Transverse colon (tissue), 4 donors: ENCODE measurements around the gene EZH1. TPM values are rescaled to one million over a fixed set of nuclear protein-coding genes. Genes with fewer than 3 reads are reported as not detected.

Experiments
- DNase-seq: peaks from one replicate; pipeline ENCODE4 v3.0.0-alpha.2; 2019
- H3K27ac ChIP-seq, 4 donors: fragments of 200-600 bp; sonication (generic); 2 replicates each; pipeline ENCODE4 v1.5.1; 2016 to 2018; ENCODE audit warnings: inconsistent platforms in 4 of 4
- H3K27me3 ChIP-seq: fragments of 200-600 bp; sonication (generic); 2 replicates; pipeline ENCODE4 v1.5.1; 2017; ENCODE audit warnings: inconsistent platforms
- H3K36me3 ChIP-seq, 4 donors: fragments of 200-600 bp; sonication (generic); 2 replicates each; pipeline ENCODE4 v1.5.1; 2017 to 2019; ENCODE audit warnings: inconsistent platforms in 4 of 4
- H3K4me1 ChIP-seq, 4 donors: fragments of 200-600 bp; sonication (generic); 2 replicates each; pipeline ENCODE4 v1.5.1; 2017 to 2020; ENCODE audit warnings: inconsistent platforms in 4 of 4
- H3K4me3 ChIP-seq, 4 donors: fragments of 200-600 bp; sonication (generic); 1 replicate in 1 of 4; 2 replicates in 3 of 4; pipeline versions ENCODE4 v1.5.1 to v1.6.1; 2017 to 2019; ENCODE audit warnings: inconsistent platforms in 4 of 4
- H3K9me3 ChIP-seq, 2 donors: fragments of 200-600 bp; sonication (generic); 2 replicates each; pipeline ENCODE4 v1.5.1; 2017 to 2019; ENCODE audit warnings: inconsistent platforms in 2 of 2
- CTCF ChIP-seq, 5 experiments: fragments of 200-600 bp in 3 of 5; fragments of 450-650 bp in 2 of 5; sonication (generic) in 3 of 5; IDR thresholded peaks; 1 replicate in 2 of 5; 2 replicates in 3 of 5; pipeline ENCODE4 v1.5.1; 2016 to 2017; ENCODE audit warnings: antibody characterized with exemption in 5 of 5, inconsistent platforms in 3 of 5, mild to moderate bottlenecking in 2 of 5, moderate library complexity in 1 of 5
- EP300 ChIP-seq: sonication (generic); formaldehyde crosslinking; IDR thresholded peaks from one replicate; pipeline ENCODE4 v1.6.1; 2017; ENCODE audit warnings: antibody characterized with exemption, low read depth
- POLR2A ChIP-seq: fragments of 450-650 bp; IDR thresholded peaks from one replicate; pipeline ENCODE4 v1.6.1; 2016; ENCODE audit warnings: antibody characterized with exemption, mild to moderate bottlenecking, moderate library complexity
- POLR2AphosphoS5 ChIP-seq, 3 donors: sonication (generic); formaldehyde crosslinking; IDR thresholded peaks; one replicate each; pipeline ENCODE4 v1.6.1; 2016; ENCODE audit warnings: antibody characterized with exemption in 3 of 3
- whole genome bisulfite sequencing, 2 donors: methylation state at CpG; one replicate each; pipeline ENCODE4 v1.1.5; 2018; ENCODE audit warnings: low coverage in 1 of 2; 5-methylcytosine and 5-hydroxymethylcytosine counted together
- in situ Hi-C, 4 donors: fragments of 200-750 bp; cut with MboI; loops; one replicate each; pipeline versions ENCODE4 v1.15.0 to v1.15.1; 2017; ENCODE audit warnings: low sequenced_read_pairs in 3 of 4, low pct_ligation_motif_present in 1 of 4, low pct_unique_long_range_greater_than_20kb in 1 of 4
- intact Hi-C: fragments of 100-400 bp; cut with DNase I; formaldehyde crosslinking; loops from one replicate; pipeline ENCODE4 v1.15.1; 2023; ENCODE audit warnings: low total_unique reads
- total RNA-seq, 4 donors: library from RNA; depleted of rRNA; stranded (reverse); fragments of >200 nt; gene quantifications; one replicate each; pipeline ENCODE4 v1.1.0, GENCODE V29; 2016

Gene EZH1
- total RNA-seq, 4 donors from 2014 or later, result 30.4 to 159 (median 43.4) TPM

DNA sequence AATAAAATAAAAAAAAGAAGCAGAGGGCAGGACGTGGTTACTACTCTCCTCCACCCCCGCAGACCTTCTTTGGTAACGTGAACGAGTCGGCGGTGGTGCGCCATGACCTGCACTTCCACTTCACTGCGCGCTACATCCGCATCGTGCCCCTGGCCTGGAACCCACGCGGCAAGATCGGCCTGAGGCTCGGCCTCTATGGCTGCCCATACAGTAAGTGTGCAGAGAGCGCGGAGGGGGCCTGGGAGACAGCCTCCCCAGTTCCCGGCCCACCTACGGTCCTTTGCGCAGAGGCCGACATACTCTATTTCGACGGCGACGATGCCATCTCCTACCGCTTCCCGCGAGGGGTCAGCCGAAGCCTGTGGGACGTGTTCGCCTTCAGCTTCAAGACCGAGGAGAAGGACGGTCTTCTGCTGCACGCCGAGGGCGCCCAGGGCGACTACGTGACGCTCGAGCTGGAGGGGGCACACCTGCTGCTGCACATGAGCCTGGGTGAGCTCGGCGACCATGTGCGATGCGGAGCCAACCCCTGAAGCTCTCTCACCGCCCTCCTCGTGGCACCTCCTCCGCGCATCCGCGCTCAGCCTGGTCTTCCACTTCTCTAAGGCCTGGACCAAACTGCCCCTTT lies 59.8 kb downstream of the EZH1 start:
- Histone ChIP-seq H3K4me3 (no peak overlapping the region), H3K36me3 (no peaks in the 10 kb centered on the region), H3K4me1 (peaks cover 15 to 51% (median 38%) of the 10 kb centered on the region in 4 donors), H3K27ac (peak overlapping the region in 2 of 4 donors; percentile 95 to 98), H3K27me3 (peaks cover 43% of the 10 kb centered on the region), H3K9me3 (no peaks in the 10 kb centered on the region)
- 56 to 83% methylated on average over 5 to 50 of the region's 50 CpGs for WGBS, 2 donors
- in situ Hi-C loops, result loop anchor here (10.0 to 25.0 kb wide), 2 partner anchors 80 to 98 kb away; partner anchors contain the start of genes PSMC3IP (in 3 of the 4), RETREG3 (in 1 of the 4) and TUBG1 (in 1 of the 4)
- TF ChIP-seq POLR2AphosphoS5 (IDR thresholded peaks at IDR 0.05) (no peak), POLR2A (no peak), EP300 (no peak), CTCF (IDR thresholded peaks at IDR 0.05) (no peak)
- intact Hi-C loops, result loop anchor here (2.0 to 10.0 kb wide), 2 partner anchors 80 to 106 kb away; partner anchors contain the start of genes RETREG3 and TUBG1
- DNase-seq, result no peak

DNA sequence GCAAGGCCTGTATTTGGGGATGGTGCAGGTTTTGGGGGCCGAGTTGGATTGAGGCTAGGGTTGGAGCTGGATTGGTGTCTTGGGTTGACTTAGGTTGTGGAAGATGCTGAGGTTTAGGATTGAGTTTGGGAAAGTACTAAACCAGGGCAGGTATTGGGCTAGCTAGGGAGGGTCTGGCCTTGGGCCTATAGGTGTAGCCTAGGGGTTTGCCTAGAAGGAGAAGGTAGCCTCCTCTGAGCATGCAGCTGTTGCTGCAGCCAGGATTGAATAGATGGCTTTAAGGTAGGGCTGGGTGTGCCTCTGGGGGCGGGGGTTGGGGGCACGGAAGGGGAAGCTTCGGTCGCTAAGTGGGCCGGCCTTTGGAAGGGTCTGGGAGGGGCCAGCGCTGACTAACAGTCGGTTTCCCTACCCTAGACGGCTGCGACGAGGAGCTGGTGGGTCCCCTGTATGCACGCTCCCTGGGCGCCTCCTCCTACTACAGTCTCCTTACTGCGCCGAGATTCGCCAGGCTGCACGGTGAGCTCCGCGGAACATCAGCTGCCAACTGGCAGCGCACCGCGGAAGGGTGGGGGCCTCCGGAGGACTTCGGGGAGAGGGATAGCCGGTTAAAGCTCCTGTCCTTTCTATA lies 61.3 kb downstream of the EZH1 start:
- Histone ChIP-seq H3K27me3 (peaks cover 43% of the 10 kb centered on the region), H3K36me3 (no peaks in the 10 kb centered on the region), H3K4me1 (peaks cover 28 to 66% (median 53%) of the 10 kb centered on the region in 4 donors), H3K9me3 (no peaks in the 10 kb centered on the region), H3K27ac (peak overlapping the region; percentile 77 to 98 (median 90)), H3K4me3 (peak overlapping the region in 3 of 4 donors; percentile 4 to 56 (median 45))
- DNase-seq, result peak; percentile 58
- WGBS, 2 donors, result 43% methylated on average over 21 of the region's 25 CpGs; no CpG with 5 or more reads in 1 of the 2 donors
- no peak for TF ChIP-seq EP300
- no peak for TF ChIP-seq CTCF (IDR thresholded peaks at IDR 0.05)
- TF ChIP-seq POLR2AphosphoS5 (IDR thresholded peaks at IDR 0.05), result no peak
- TF ChIP-seq POLR2A, result no peak
- in situ Hi-C loops, result loop anchor here (10.0 to 25.0 kb wide), 2 partner anchors 79 to 96 kb away; partner anchors contain the start of genes PSMC3IP (in 3 of the 4), RETREG3 (in 1 of the 4) and TUBG1 (in 1 of the 4)
- intact Hi-C loops, result loop anchor here (2.0 to 10.0 kb wide), 2 partner anchors 79 to 105 kb away; partner anchors contain the start of genes RETREG3 and TUBG1

DNA sequence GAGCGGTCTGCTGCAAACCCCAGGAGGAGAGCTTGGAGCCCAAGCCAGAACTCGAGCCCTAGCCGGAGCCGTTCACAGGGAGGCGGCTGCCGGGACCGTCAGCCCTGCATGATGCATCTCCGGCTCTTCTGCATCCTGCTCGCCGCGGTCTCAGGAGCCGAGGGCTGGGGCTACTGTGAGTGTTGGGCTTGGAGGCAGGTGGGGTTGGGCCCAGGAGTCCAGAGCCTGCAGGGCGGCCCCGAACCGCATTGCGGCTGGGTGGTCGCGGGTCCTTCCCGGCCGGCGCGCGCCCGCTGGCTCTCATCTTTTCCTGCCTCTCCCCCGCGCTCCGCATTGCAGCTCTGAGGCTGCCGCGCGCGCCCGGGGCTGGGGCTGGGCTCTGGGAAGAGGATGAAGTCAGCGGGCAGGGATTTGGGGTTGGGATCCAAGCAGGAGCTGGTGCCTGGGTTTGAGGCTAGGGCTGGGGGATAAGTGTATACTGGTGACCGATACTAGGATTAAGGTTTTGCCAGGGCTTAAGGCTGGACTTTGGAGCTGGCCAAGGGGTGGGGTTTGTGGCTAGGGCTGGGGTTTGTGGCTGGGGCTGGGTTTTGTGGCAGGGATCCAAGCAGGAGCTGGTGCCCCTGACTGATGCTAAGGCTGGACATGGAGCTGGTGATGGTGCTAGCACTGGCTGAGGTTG lies 62.0 kb downstream of the EZH1 start:
- intact Hi-C loops, result loop anchor here (10.0 kb wide), 1 partner anchor 78 kb away; the partner anchor contains the start of genes RETREG3 and TUBG1
- H3K9me3 ChIP-seq, result no peaks in the 10 kb centered on the region
- WGBS, 2 donors, result 0% methylated on average over 6 to 28 of the region's 34 CpGs
- TF ChIP-seq EP300 (no peak), POLR2AphosphoS5 (IDR thresholded peaks at IDR 0.05) (peak in 1 of 3 donors; percentile 9)
- H3K4me3 ChIP-seq, result peak overlapping the region; percentile 21 to 56 (median 46)
- no peaks in the 10 kb centered on the region for H3K36me3 ChIP-seq
- peaks cover 43% of the 10 kb centered on the region for H3K27me3 ChIP-seq
- in situ Hi-C loops, result loop anchor here (10.0 to 25.0 kb wide), 2 partner anchors 78 to 96 kb away; partner anchors contain the start of genes PSMC3IP (in 3 of the 4), RETREG3 (in 1 of the 4) and TUBG1 (in 1 of the 4)
- peaks cover 29 to 69% (median 56%) of the 10 kb centered on the region in 4 donors for H3K4me1 ChIP-seq
- peak overlapping the region; percentile 77 to 98 (median 90) for H3K27ac ChIP-seq
- peak; percentile 67 for DNase-seq

- H3K27ac ChIP-seq, result peak within 1 kb of the TSS; percentile 77 to 98 (median 90)
- in situ Hi-C loops, result loop anchor here (10.0 to 25.0 kb wide), 2 partner anchors 77 to 95 kb away; partner anchors contain the start of genes PSMC3IP (in 3 of the 4), RETREG3 (in 1 of the 4) and TUBG1 (in 1 of the 4)
- no peaks in the 10 kb centered on the region for H3K9me3 ChIP-seq
- TF ChIP-seq POLR2AphosphoS5 (IDR thresholded peaks at IDR 0.05), result peak in 2 of 3 donors; percentile 52 to 69
- TF ChIP-seq CTCF (IDR thresholded peaks at IDR 0.05), result no peak
- TF ChIP-seq EP300, result peak; percentile 90
- TF ChIP-seq POLR2A, result no peak
- 7 to 15% methylated on average over 15 to 22 of the region's 22 CpGs for WGBS, 2 donors
- H3K27me3 ChIP-seq, result peaks cover 43% of the 10 kb centered on the region
- H3K4me1 ChIP-seq, result peaks cover 33 to 76% (median 62%) of the 10 kb centered on the region in 4 donors
- intact Hi-C loops, result loop anchor here (10.0 kb wide), 1 partner anchor 77 kb away; the partner anchor contains the start of genes RETREG3 and TUBG1
- no peaks in the 10 kb centered on the region for H3K36me3 ChIP-seq
- DNase-seq, result peak; percentile 68
- H3K4me3 ChIP-seq, result peak within 1 kb of the TSS; percentile 21 to 56 (median 46)
These were observed 62.7 kb downstream of the EZH1 start, which contains the start of gene CNTNAP1 for GRCh38 chr17:42681976-42682721. CNTNAP1 (plus strand) TSS chr17:42682531; CDS start chr17:42682830, 299 bp downstream.
